ENCODE results near the gene COL20A1. TPM values are rescaled to one million over a fixed set of nuclear protein-coding genes. Genes with fewer than 3 reads are reported as not detected.
"Not testable (repeated sequence)": the region's sequence is repeated elsewhere in the genome, so short reads cannot be mapped to it uniquely, and the experiment has no call there.

COL20A1 gene
- total and polyA plus RNA-seq, 7 experiments from 2014 or later = 0.08 TPM; not detected in 6

GRCh38 chr20:63336232-63336752 lies 43.3 kb downstream of the COL20A1 start:
- no peak overlapping the region for H3K4me3 Mint-ChIP-seq
- Histone ChIP-seq H3K4me3 (ENCODE audit: low read length) (no peak overlapping the region), H3K27me3 (ENCODE audit: control insufficient read depth in 2 of 2, insufficient read depth in 2 of 2, low read length in 2 of 2) (no peaks in the 10 kb centered on the region), H3K9me3 (ENCODE audit: control insufficient read depth in 2 of 3, low read length in 3 of 3) (peaks cover 0 to 11% (median 0%) of the 10 kb centered on the region in 3 experiments), H3K36me3 (ENCODE audit: control insufficient read depth in 2 of 3, insufficient read depth in 3 of 3, low read length in 3 of 3) (no peaks in the 10 kb centered on the region), H3K4me1 (ENCODE audit: control insufficient read depth in 2 of 2, insufficient read depth in 2 of 2, low read length in 2 of 2) (no peaks in the 10 kb centered on the region), H3K27ac (ENCODE audit: low read depth, low read length) (no peak overlapping the region)
- H3K36me3 Mint-ChIP-seq = peaks cover 0 to 13% (median 6%) of the 10 kb centered on the region in 5 donors
- ChIA-PET POLR2A (no interaction called here), CTCF (no interaction called here)
- DNase-seq = no peak
- H3K4me1 Mint-ChIP-seq = no peaks in the 10 kb centered on the region
- ATAC-seq = no peak
- H3K27ac Mint-ChIP-seq = no peak overlapping the region
- H3K27me3 Mint-ChIP-seq = peaks cover 4 to 52% (median 43%) of the 10 kb centered on the region in 5 donors
- peaks cover 5 to 27% (median 11%) of the 10 kb centered on the region in 11 donors for H3K9me3 Mint-ChIP-seq
- intact Hi-C loops (cut with micrococcal nuclease) = no loop called here

GRCh38 chr20:63337786-63338420 lies 44.9 kb downstream of the COL20A1 start:
- Mint-ChIP-seq H3K4me1 (no peaks in the 10 kb centered on the region), H3K9me3 (peaks cover 0 to 21% (median 4%) of the 10 kb centered on the region in 11 donors), H3K27ac (peak overlapping the region in 1 of 9 donors; percentile 13), H3K4me3 (no peak overlapping the region), H3K36me3 (peaks cover 0 to 6% (median 0%) of the 10 kb centered on the region in 5 donors), H3K27me3 (peaks cover 4 to 57% (median 43%) of the 10 kb centered on the region in 5 donors)
- no peak overlapping the region for H3K27ac ChIP-seq (ENCODE audit: low read depth, low read length)
- no peaks in the 10 kb centered on the region for H3K4me1 ChIP-seq (ENCODE audit: control insufficient read depth in 2 of 2, insufficient read depth in 2 of 2, low read length in 2 of 2)
- no peaks in the 10 kb centered on the region for H3K27me3 ChIP-seq (ENCODE audit: control insufficient read depth in 2 of 2, insufficient read depth in 2 of 2, low read length in 2 of 2)
- intact Hi-C loops (cut with micrococcal nuclease) = no loop called here
- H3K9me3 ChIP-seq (ENCODE audit: control insufficient read depth in 2 of 3, low read length in 3 of 3) = no peaks in the 10 kb centered on the region
- POLR2A ChIA-PET = no interaction called here
- DNase-seq (no peak), ATAC-seq (no peak)
- CTCF ChIA-PET = no interaction called here
- no peaks in the 10 kb centered on the region for H3K36me3 ChIP-seq (ENCODE audit: control insufficient read depth in 2 of 3, insufficient read depth in 3 of 3, low read length in 3 of 3)
- H3K4me3 ChIP-seq (ENCODE audit: low read length) = no peak overlapping the region

GRCh38 chr20:63339154-63340094 lies 46.4 kb downstream of the COL20A1 start:
- H3K4me1 ChIP-seq (ENCODE audit: control insufficient read depth in 2 of 2, insufficient read depth in 2 of 2, low read length in 2 of 2); H3K4me3 Mint-ChIP-seq; H3K27ac ChIP-seq (ENCODE audit: low read depth, low read length); H3K36me3 Mint-ChIP-seq; H3K9me3 ChIP-seq (ENCODE audit: control insufficient read depth in 2 of 3, low read length in 3 of 3); ATAC-seq; H3K27me3 ChIP-seq (ENCODE audit: control insufficient read depth in 2 of 2, insufficient read depth in 2 of 2, low read length in 2 of 2); H3K4me3 ChIP-seq (ENCODE audit: low read length); POLR2A ChIA-PET; H3K4me1 Mint-ChIP-seq; H3K36me3 ChIP-seq (ENCODE audit: control insufficient read depth in 2 of 3, insufficient read depth in 3 of 3, low read length in 3 of 3); H3K27ac Mint-ChIP-seq; CTCF ChIA-PET; intact Hi-C loops (cut with micrococcal nuclease); DNase-seq: not testable (repeated sequence)
- Mint-ChIP-seq H3K27me3 (peaks cover 4 to 47% (median 39%) of the 10 kb centered on the region in 5 donors), H3K9me3 (peaks cover 0 to 21% (median 1%) of the 10 kb centered on the region in 11 donors)

GRCh38 chr20:63340158-63340688 lies 47.2 kb downstream of the COL20A1 start:
- Mint-ChIP-seq H3K27me3 (peaks cover 4 to 47% (median 39%) of the 10 kb centered on the region in 5 donors), H3K9me3 (peaks cover 0 to 21% (median 1%) of the 10 kb centered on the region in 11 donors)
- H3K4me1 ChIP-seq (ENCODE audit: control insufficient read depth in 2 of 2, insufficient read depth in 2 of 2, low read length in 2 of 2); DNase-seq; H3K9me3 ChIP-seq (ENCODE audit: control insufficient read depth in 2 of 3, low read length in 3 of 3); H3K4me3 ChIP-seq (ENCODE audit: low read length); intact Hi-C loops (cut with micrococcal nuclease); H3K27ac Mint-ChIP-seq; H3K4me1 Mint-ChIP-seq; H3K36me3 ChIP-seq (ENCODE audit: control insufficient read depth in 2 of 3, insufficient read depth in 3 of 3, low read length in 3 of 3); H3K27ac ChIP-seq (ENCODE audit: low read depth, low read length); CTCF ChIA-PET; POLR2A ChIA-PET; ATAC-seq; H3K27me3 ChIP-seq (ENCODE audit: control insufficient read depth in 2 of 2, insufficient read depth in 2 of 2, low read length in 2 of 2); H3K4me3 Mint-ChIP-seq; H3K36me3 Mint-ChIP-seq: not testable (repeated sequence)

- ATAC-seq = no peak
- intact Hi-C loops (cut with micrococcal nuclease) = no loop called here
- H3K4me1 Mint-ChIP-seq = no peaks in the 10 kb centered on the region
Observed at GRCh38 chr20:63342561-63343459, 49.8 kb downstream of the COL20A1 start.

More at GRCh38 chr20:63342561-63343459, 49.8 kb downstream of the COL20A1 start:
- H3K9me3 Mint-ChIP-seq = peaks cover 0 to 21% (median 1%) of the 10 kb centered on the region in 11 donors
- Histone ChIP-seq H3K9me3 (ENCODE audit: control insufficient read depth in 2 of 3, low read length in 3 of 3) (no peaks in the 10 kb centered on the region), H3K4me1 (ENCODE audit: control insufficient read depth in 2 of 2, insufficient read depth in 2 of 2, low read length in 2 of 2) (no peaks in the 10 kb centered on the region), H3K4me3 (ENCODE audit: low read length) (no peak overlapping the region), H3K36me3 (ENCODE audit: control insufficient read depth in 2 of 3, insufficient read depth in 3 of 3, low read length in 3 of 3) (no peaks in the 10 kb centered on the region), H3K27ac (ENCODE audit: low read depth, low read length) (no peak overlapping the region), H3K27me3 (ENCODE audit: control insufficient read depth in 2 of 2, insufficient read depth in 2 of 2, low read length in 2 of 2) (no peaks in the 10 kb centered on the region)
- no peak for DNase-seq
- no peak overlapping the region for H3K27ac Mint-ChIP-seq
- ChIA-PET CTCF (no interaction called here), POLR2A (no interaction called here)
- no peaks in the 10 kb centered on the region for H3K36me3 Mint-ChIP-seq
- H3K27me3 Mint-ChIP-seq = peaks cover 0 to 25% (median 22%) of the 10 kb centered on the region in 5 donors
- no peak overlapping the region for H3K4me3 Mint-ChIP-seq

Data from naive thymus-derived CD4-positive, alpha-beta T cell (primary cell).